PC-3 (cell line): ENCODE measurements around the gene RTP5. TPM values are rescaled to one million over a fixed set of nuclear protein-coding genes. Genes with fewer than 3 reads are reported as not detected.

Source experiments
- ATAC-seq: fragments of 200-7000 bp; cut with Tn5 transposase; 2 replicates; pipeline ENCODE4 v1.9.1; 2020; ENCODE audit warnings: mild to moderate bottlenecking, moderate library complexity
- BruUV-seq: library from RNA; stranded (reverse); fragments of 400-500 nt; replicated peaks from 2 replicates; lab custom pipeline; 2021; lab: Mats Ljungman, UMichigan
- CTCF ChIA-PET: fragments of 300-600 bp; sonication (Branson Sonifier 250); formaldehyde crosslinking; loops from one replicate; lab custom pipeline; 2022; ENCODE audit warnings: antibody characterized with exemption; lab: Charles Lee
- POLR2A ChIA-PET: fragments of 300-600 bp; sonication (Branson Sonifier 250); formaldehyde crosslinking; loops from one replicate; lab custom pipeline; 2022; ENCODE audit warnings: antibody characterized with exemption; ENCODE audit not compliant: unreplicated experiment; lab: Charles Lee
- DNase-seq: peaks from one replicate; pipeline ENCODE4 v3.0.0-alpha.2; 2015
- H2AFZ ChIP-seq: fragments of 300-600 bp; sonication (generic); 2 replicates; pipeline ENCODE4 v1.6.0; 2016; ENCODE audit warnings: antibody characterized with exemption, low read length
- H3F3A ChIP-seq: fragments of 300-600 bp; sonication (generic); one replicate; pipeline ENCODE4 v1.6.0; 2017; ENCODE audit warnings: antibody characterized with exemption, low read length, control low read depth, mild to moderate bottlenecking; ENCODE audit not compliant: unreplicated experiment
- H3K27ac ChIP-seq: fragments of 300-600 bp; sonication (generic); 2 replicates; pipeline ENCODE4 v1.5.1; 2016; ENCODE audit warnings: mild to moderate bottlenecking, low read length
- H3K27me3 ChIP-seq: fragments of 300-600 bp; sonication (generic); 2 replicates; pipeline ENCODE4 v1.6.1; 2016; ENCODE audit warnings: low read length, mixed read lengths
- H3K36me3 ChIP-seq: fragments of 300-600 bp; sonication (generic); 2 replicates; pipeline ENCODE4 v1.6.1; 2016; ENCODE audit warnings: low read depth, mixed run types, low read length, mixed read lengths
- H3K4me1 ChIP-seq: fragments of 300-600 bp; sonication (generic); 2 replicates; pipeline ENCODE4 v1.5.1; 2016; ENCODE audit warnings: low read length; ENCODE audit not compliant: insufficient read depth
- H3K4me2 ChIP-seq: fragments of 300-600 bp; sonication (generic); 2 replicates; pipeline ENCODE4 v1.6.0; 2016; ENCODE audit warnings: low read length
- H3K4me3 ChIP-seq: fragments of 300-600 bp; sonication (generic); 2 replicates; pipeline ENCODE4 v1.5.1; 2016; ENCODE audit warnings: mild to moderate bottlenecking, low read length, mixed read lengths
- H3K79me2 ChIP-seq: fragments of 300-600 bp; sonication (generic); 2 replicates; pipeline ENCODE4 v1.6.1; 2017; ENCODE audit warnings: low read length, mixed read lengths
- H3K9ac ChIP-seq: fragments of 300-600 bp; sonication (generic); 2 replicates; pipeline ENCODE4 v1.6.0; 2016; ENCODE audit warnings: mild to moderate bottlenecking, low read length
- H3K9me2 ChIP-seq: fragments of 300-600 bp; sonication (generic); replicated peaks from 2 replicates; pipeline ENCODE4 v1.6.1; 2016; ENCODE audit warnings: mixed run types, low read length, mixed read lengths
- H3K9me3 ChIP-seq: fragments of 300-600 bp; sonication (generic); 2 replicates; pipeline ENCODE4 v1.6.1; 2016; ENCODE audit warnings: low read length, mixed read lengths
- H4K20me1 ChIP-seq: fragments of 300-600 bp; sonication (generic); 2 replicates; pipeline ENCODE4 v1.6.1; 2016; ENCODE audit warnings: low read length, mixed read lengths
- CTCF ChIP-seq: fragments of 300-600 bp; sonication (generic); conservative IDR thresholded peaks from 2 replicates; pipeline ENCODE4 v1.5.1; 2017; ENCODE audit warnings: antibody characterized with exemption, low read depth, mild to moderate bottlenecking, low read length
- EZH2 ChIP-seq: fragments of 300-600 bp; sonication (generic); IDR thresholded peaks from one replicate; pipeline ENCODE4 v1.6.1; 2017; ENCODE audit warnings: antibody characterized with exemption, mild to moderate bottlenecking, low read length; ENCODE audit not compliant: unreplicated experiment
- EZH2phosphoT487 ChIP-seq: fragments of 300-600 bp; sonication (generic); IDR thresholded peaks from 2 replicates; pipeline ENCODE4 v1.6.1; 2018; ENCODE audit warnings: mild to moderate bottlenecking, antibody characterized with exemption, low read length, borderline replicate concordance
- intact Hi-C: fragments of 100-400 bp; cut with micrococcal nuclease; formaldehyde crosslinking; loops from 2 replicates; pipeline ENCODE4 v1.9.0; 2023
- total RNA-seq: library from RNA; depleted of rRNA; stranded (reverse); fragments of >200 nt; gene quantifications from 2 replicates; pipeline ENCODE4 v1.2.3, GENCODE V29; 2014

Gene RTP5
- total RNA-seq, 1 experiment from 2014 or later = not detected

DNA sequence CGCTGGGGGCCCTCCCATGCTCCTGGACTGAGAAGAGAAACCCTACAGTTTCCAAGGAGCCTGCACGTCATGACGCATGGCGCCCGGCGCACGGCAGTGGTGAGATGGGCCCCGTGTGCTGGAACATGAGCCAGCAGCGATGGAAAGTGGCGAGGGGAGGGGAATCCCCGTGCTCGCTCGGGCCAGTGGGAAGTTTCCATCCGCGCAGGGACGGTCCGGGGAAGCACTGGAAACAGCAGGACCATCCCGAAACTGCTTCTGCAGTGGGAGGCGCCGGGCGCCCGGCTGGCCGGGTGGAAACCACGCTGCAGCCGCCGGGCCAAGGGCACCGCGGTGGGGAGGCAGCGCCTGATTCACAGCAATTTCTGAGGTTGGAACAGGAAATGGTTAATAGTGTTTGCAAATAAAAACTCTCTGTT lies 6.0 kb upstream of the RTP5 start:
- Histone ChIP-seq H3K36me3 (no peaks in the 10 kb centered on the region), H3K9me2 (no peaks in the 10 kb centered on the region), H3K4me1 (no peaks in the 10 kb centered on the region), H3F3A (no peaks in the 10 kb centered on the region), H3K4me3 (no peak overlapping the region), H2AFZ (no peak overlapping the region), H3K4me2 (no peak overlapping the region), H3K9me3 (no peaks in the 10 kb centered on the region), H3K9ac (no peak overlapping the region), H4K20me1 (no peaks in the 10 kb centered on the region), H3K79me2 (no peaks in the 10 kb centered on the region), H3K27me3 (no peaks in the 10 kb centered on the region), H3K27ac (no peak overlapping the region)
- ChIA-PET POLR2A (no interaction called here), CTCF (no interaction called here)
- DNase-seq = no peak
- intact Hi-C loops = loop anchor here (10.0 kb wide), 1 partner anchor 129 kb away; the partner anchor contains the start of gene D2HGDH
- TF ChIP-seq CTCF = no peak
- no peak for TF ChIP-seq EZH2
- no peak for TF ChIP-seq EZH2phosphoT487
- BruUV-seq = no TSS peak
- ATAC-seq = no peak; the same call in 1 of the 2 replicates

- Histone ChIP-seq H3K36me3 (no peaks in the 10 kb centered on the region), H4K20me1 (no peaks in the 10 kb centered on the region), H3F3A (no peaks in the 10 kb centered on the region), H3K27ac (no peak overlapping the region), H3K4me1 (no peaks in the 10 kb centered on the region), H3K9me2 (no peaks in the 10 kb centered on the region), H2AFZ (no peak overlapping the region), H3K4me2 (no peak overlapping the region), H3K9ac (no peak overlapping the region), H3K4me3 (no peak overlapping the region), H3K27me3 (no peaks in the 10 kb centered on the region), H3K79me2 (no peaks in the 10 kb centered on the region), H3K9me3 (no peaks in the 10 kb centered on the region)
- no TSS peak for BruUV-seq
- no peak for DNase-seq
- intact Hi-C loops = loop anchor here (10.0 kb wide), 1 partner anchor 130 kb away; the partner anchor contains the start of gene D2HGDH
- TF ChIP-seq EZH2phosphoT487 = no peak
- CTCF ChIA-PET = no interaction called here
- no peak for ATAC-seq
- POLR2A ChIA-PET = no interaction called here
Measured at GRCh38 chr2:241864168-241864849, 5.2 kb upstream of the RTP5 start.

DNA sequence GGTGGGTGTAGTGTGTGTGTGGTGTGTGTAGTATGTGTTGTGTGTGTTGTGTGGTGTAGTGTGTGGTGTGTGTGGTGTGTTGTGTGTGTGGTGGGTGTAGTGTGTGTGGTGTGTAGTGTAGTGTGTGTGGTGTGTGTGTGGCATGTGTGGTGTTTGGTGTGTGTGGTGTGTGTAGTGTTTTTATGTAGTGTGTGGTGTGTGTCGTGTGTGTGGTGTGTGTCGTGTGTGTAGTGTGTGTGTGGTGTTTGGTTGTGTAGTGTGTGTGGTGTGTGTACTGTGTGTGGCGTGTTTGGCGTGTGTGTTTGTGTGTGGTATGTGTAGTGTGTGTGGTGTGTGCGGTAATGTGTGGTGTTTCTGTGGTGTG lies 4.7 kb upstream of the RTP5 start:
- H3K9me2 ChIP-seq = no peaks in the 10 kb centered on the region
- no peak overlapping the region for H3K4me3 ChIP-seq
- DNase-seq (no peak), ATAC-seq (no peak)
- no peak overlapping the region for H2AFZ ChIP-seq
- no peaks in the 10 kb centered on the region for H3K4me1 ChIP-seq
- H3K36me3 ChIP-seq = no peaks in the 10 kb centered on the region
- H3K27ac ChIP-seq = no peak overlapping the region
- no peaks in the 10 kb centered on the region for H3F3A ChIP-seq
- no peaks in the 10 kb centered on the region for H3K9me3 ChIP-seq
- ChIA-PET POLR2A (no interaction called here), CTCF (no interaction called here)
- BruUV-seq = no TSS peak
- H3K9ac ChIP-seq = no peak overlapping the region
- no peaks in the 10 kb centered on the region for H3K27me3 ChIP-seq
- intact Hi-C loops = loop anchor here (10.0 kb wide), 1 partner anchor 130 kb away; the partner anchor contains the start of gene D2HGDH
- H3K4me2 ChIP-seq = no peak overlapping the region
- H3K79me2 ChIP-seq = no peaks in the 10 kb centered on the region
- no peak for TF ChIP-seq EZH2
- no peak for TF ChIP-seq CTCF
- TF ChIP-seq EZH2phosphoT487 = no peak
- no peaks in the 10 kb centered on the region for H4K20me1 ChIP-seq
